Neural progenitor cell (in vitro differentiated cells): Measurements from ENCODE around the gene PHF2. TPM values are rescaled to one million over a fixed set of nuclear protein-coding genes. Genes with fewer than 3 reads are reported as not detected.

Source experiments
- DNase-seq: peaks from one replicate; pipeline ENCODE4 v3.0.0-alpha.2; 2016; ENCODE audit warnings: low spot score
- H2AFZ ChIP-seq: fragments of 200-600 bp; sonication (generic); replicated peaks from 2 replicates; pipeline ENCODE4 v1.6.1; 2016; ENCODE audit warnings: antibody characterized with exemption
- H3F3A ChIP-seq: fragments of 200-600 bp; sonication (generic); 2 replicates; pipeline ENCODE4 v1.6.1; 2016; ENCODE audit warnings: antibody characterized with exemption, low read depth
- H3K27ac ChIP-seq: fragments of 200-600 bp; sonication (generic); 2 replicates; pipeline ENCODE4 v1.5.1; 2016; ENCODE audit warnings: mild to moderate bottlenecking
- H3K27me3 ChIP-seq: fragments of 200-600 bp; sonication (generic); 2 replicates; pipeline ENCODE4 v1.6.1; 2016; ENCODE audit warnings: mild to moderate bottlenecking, moderate library complexity
- H3K36me3 ChIP-seq: fragments of 200-600 bp; sonication (generic); 2 replicates; pipeline ENCODE4 v1.5.1; 2016
- H3K4me1 ChIP-seq: fragments of 200-600 bp; sonication (generic); 2 replicates; pipeline ENCODE4 v1.6.1; 2016; ENCODE audit warnings: mixed run types
- H3K4me2 ChIP-seq: fragments of 200-600 bp; sonication (generic); 2 replicates; pipeline ENCODE4 v1.6.1; 2016
- H3K4me3 ChIP-seq: fragments of 200-600 bp; sonication (generic); 2 replicates; pipeline ENCODE4 v1.5.1; 2016
- H3K79me2 ChIP-seq: fragments of 200-600 bp; sonication (generic); 2 replicates; pipeline ENCODE4 v1.6.1; 2016; ENCODE audit warnings: low read depth
- H3K9ac ChIP-seq: fragments of 200-600 bp; sonication (generic); 2 replicates; pipeline ENCODE4 v1.6.1; 2016
- H3K9me3 ChIP-seq: fragments of 200-600 bp; sonication (generic); 2 replicates; pipeline ENCODE4 v1.5.1; 2016; ENCODE audit warnings: low read depth
- H4K20me1 ChIP-seq: fragments of 200-600 bp; sonication (generic); 2 replicates; pipeline ENCODE4 v1.6.1; 2016; ENCODE audit warnings: low read depth
- H3K27ac Mint-ChIP-seq: 3 replicates; pipeline ENCODE4 v1.8.0; 2021; ENCODE audit warnings: mixed read lengths
- H3K27me3 Mint-ChIP-seq: 2 replicates; pipeline ENCODE4 v1.8.0; 2022; ENCODE audit warnings: low read depth, mild to moderate bottlenecking, inconsistent platforms, moderate library complexity, mixed read lengths; ENCODE audit not compliant: insufficient read depth
- H3K36me3 Mint-ChIP-seq: 3 replicates; pipeline ENCODE4 v1.8.0; 2021; ENCODE audit warnings: mixed read lengths
- H3K4me1 Mint-ChIP-seq: 3 replicates; pipeline ENCODE4 v1.8.0; 2021; ENCODE audit warnings: mixed read lengths
- H3K4me3 Mint-ChIP-seq: 3 replicates; pipeline ENCODE4 v1.8.0; 2021; ENCODE audit warnings: mild to moderate bottlenecking, moderate library complexity, mixed read lengths
- H3K9me3 Mint-ChIP-seq: 3 replicates; pipeline ENCODE4 v1.8.0; 2020; ENCODE audit warnings: mixed read lengths
- EZH2 ChIP-seq: fragments of 200-600 bp; sonication (generic); IDR thresholded peaks from 2 replicates; pipeline ENCODE4 v1.6.1; 2017; ENCODE audit warnings: antibody characterized with exemption, mild to moderate bottlenecking, moderate library complexity
- EZH2phosphoT487 ChIP-seq: fragments of 200-600 bp; sonication (generic); IDR thresholded peaks from 2 replicates; pipeline ENCODE4 v1.6.1; 2017; ENCODE audit warnings: antibody characterized with exemption
- total RNA-seq: library from RNA; depleted of rRNA; stranded (reverse); fragments of >200 nt; gene quantifications from 2 replicates; pipeline ENCODE4 v1.2.3, GENCODE V29; 2015; ENCODE audit warnings: low replicate concordance
- TF ChIP-seq, protein P1 (sequence below): fragments of 200-600 bp; sonication (generic); IDR thresholded peaks from 2 replicates; pipeline ENCODE4 v1.5.1; 2017; ENCODE audit warnings: antibody characterized with exemption, mild to moderate bottlenecking

Gene PHF2
- total RNA-seq, 1 donor from 2014 or later = 17.6 TPM

GRCh38 chr9:93591301-93592007 lies 15.1 kb downstream of the PHF2 start:
- no peak overlapping the region for H3K9ac ChIP-seq
- H3K79me2 ChIP-seq = peaks cover 56% of the 10 kb centered on the region
- H3K36me3 Mint-ChIP-seq = no peaks in the 10 kb centered on the region
- no peak overlapping the region for H3K4me3 ChIP-seq
- H3K27ac ChIP-seq = no peak overlapping the region
- no peaks in the 10 kb centered on the region for H3K27me3 ChIP-seq
- H3K4me1 ChIP-seq = peaks cover 13% of the 10 kb centered on the region
- no peak overlapping the region for H3K27ac Mint-ChIP-seq
- DNase-seq = no peak
- no peak overlapping the region for H3K4me3 Mint-ChIP-seq
- peaks cover 49% of the 10 kb centered on the region for H3K4me1 Mint-ChIP-seq
- no peaks in the 10 kb centered on the region for H3K9me3 Mint-ChIP-seq
- H3F3A ChIP-seq = no peaks in the 10 kb centered on the region
- no peaks in the 10 kb centered on the region for H3K27me3 Mint-ChIP-seq
- no peak overlapping the region for H3K4me2 ChIP-seq
- TF ChIP-seq EZH2 (no peak), EZH2phosphoT487 (no peak)
- TF ChIP-seq, protein P1, sequence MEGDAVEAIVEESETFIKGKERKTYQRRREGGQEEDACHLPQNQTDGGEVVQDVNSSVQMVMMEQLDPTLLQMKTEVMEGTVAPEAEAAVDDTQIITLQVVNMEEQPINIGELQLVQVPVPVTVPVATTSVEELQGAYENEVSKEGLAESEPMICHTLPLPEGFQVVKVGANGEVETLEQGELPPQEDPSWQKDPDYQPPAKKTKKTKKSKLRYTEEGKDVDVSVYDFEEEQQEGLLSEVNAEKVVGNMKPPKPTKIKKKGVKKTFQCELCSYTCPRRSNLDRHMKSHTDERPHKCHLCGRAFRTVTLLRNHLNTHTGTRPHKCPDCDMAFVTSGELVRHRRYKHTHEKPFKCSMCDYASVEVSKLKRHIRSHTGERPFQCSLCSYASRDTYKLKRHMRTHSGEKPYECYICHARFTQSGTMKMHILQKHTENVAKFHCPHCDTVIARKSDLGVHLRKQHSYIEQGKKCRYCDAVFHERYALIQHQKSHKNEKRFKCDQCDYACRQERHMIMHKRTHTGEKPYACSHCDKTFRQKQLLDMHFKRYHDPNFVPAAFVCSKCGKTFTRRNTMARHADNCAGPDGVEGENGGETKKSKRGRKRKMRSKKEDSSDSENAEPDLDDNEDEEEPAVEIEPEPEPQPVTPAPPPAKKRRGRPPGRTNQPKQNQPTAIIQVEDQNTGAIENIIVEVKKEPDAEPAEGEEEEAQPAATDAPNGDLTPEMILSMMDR = no peak
- H4K20me1 ChIP-seq = peaks cover 77% of the 10 kb centered on the region
- H2AFZ ChIP-seq = no peak overlapping the region
- no peaks in the 10 kb centered on the region for H3K36me3 ChIP-seq
- no peaks in the 10 kb centered on the region for H3K9me3 ChIP-seq

GRCh38 chr9:93592008-93592642 lies 15.7 kb downstream of the PHF2 start:
- no peak overlapping the region for H3K4me3 Mint-ChIP-seq
- no peaks in the 10 kb centered on the region for H3K36me3 ChIP-seq
- H4K20me1 ChIP-seq = peaks cover 72% of the 10 kb centered on the region
- H3K36me3 Mint-ChIP-seq = no peaks in the 10 kb centered on the region
- H3K4me1 ChIP-seq = peaks cover 13% of the 10 kb centered on the region
- H3F3A ChIP-seq = no peaks in the 10 kb centered on the region
- TF ChIP-seq EZH2 (no peak), EZH2phosphoT487 (no peak)
- TF ChIP-seq, protein P1 = no peak
- H3K4me3 ChIP-seq = no peak overlapping the region
- peak overlapping the region; percentile 69 for H3K27ac Mint-ChIP-seq
- H3K79me2 ChIP-seq = peaks cover 52% of the 10 kb centered on the region
- no peak overlapping the region for H3K9ac ChIP-seq
- peaks cover 49% of the 10 kb centered on the region for H3K4me1 Mint-ChIP-seq
- no peak overlapping the region for H2AFZ ChIP-seq
- H3K9me3 ChIP-seq = no peaks in the 10 kb centered on the region
- H3K9me3 Mint-ChIP-seq = no peaks in the 10 kb centered on the region
- no peak overlapping the region for H3K27ac ChIP-seq
- no peak overlapping the region for H3K4me2 ChIP-seq
- no peaks in the 10 kb centered on the region for H3K27me3 ChIP-seq
- no peak for DNase-seq
- H3K27me3 Mint-ChIP-seq = no peaks in the 10 kb centered on the region

DNA sequence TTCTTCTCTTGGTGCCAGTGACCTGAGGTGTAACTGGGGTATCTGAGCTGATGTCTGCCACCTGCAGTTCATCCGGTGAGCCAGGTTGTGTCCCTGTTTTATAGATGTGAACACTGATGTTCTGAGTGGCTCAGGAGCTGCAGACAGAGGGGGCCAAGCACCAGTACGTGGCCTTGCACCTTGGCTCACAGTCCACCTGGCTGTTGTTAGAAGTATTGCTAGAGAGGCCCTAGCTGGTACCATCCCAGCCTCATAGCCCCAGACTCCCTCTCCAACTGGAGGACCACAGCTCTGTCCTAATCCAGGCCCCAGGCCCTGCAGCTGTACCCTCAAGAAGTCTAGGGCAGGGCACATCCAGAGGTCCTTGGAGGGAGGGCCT lies 16.2 kb downstream of the PHF2 start:
- Mint-ChIP-seq H3K27me3 (no peaks in the 10 kb centered on the region), H3K36me3 (no peaks in the 10 kb centered on the region), H3K4me1 (peaks cover 54% of the 10 kb centered on the region), H3K4me3 (no peak overlapping the region), H3K27ac (no peak overlapping the region), H3K9me3 (no peaks in the 10 kb centered on the region)
- Histone ChIP-seq H2AFZ (no peak overlapping the region), H3K4me1 (peaks cover 13% of the 10 kb centered on the region), H3K9me3 (no peaks in the 10 kb centered on the region), H3F3A (no peaks in the 10 kb centered on the region), H3K4me3 (no peak overlapping the region), H3K27me3 (no peaks in the 10 kb centered on the region), H4K20me1 (peaks cover 67% of the 10 kb centered on the region), H3K27ac (no peak overlapping the region), H3K9ac (no peak overlapping the region), H3K36me3 (no peaks in the 10 kb centered on the region), H3K4me2 (no peak overlapping the region), H3K79me2 (peaks cover 48% of the 10 kb centered on the region)
- no peak for TF ChIP-seq EZH2
- TF ChIP-seq EZH2phosphoT487 = no peak
- no peak for DNase-seq

GRCh38 chr9:93593144-93593658 lies 16.8 kb downstream of the PHF2 start:
- no peak overlapping the region for H3K4me2 ChIP-seq
- H3K9ac ChIP-seq = no peak overlapping the region
- no peak overlapping the region for H3K27ac ChIP-seq
- peaks cover 55% of the 10 kb centered on the region for H3K4me1 Mint-ChIP-seq
- H3K36me3 ChIP-seq = no peaks in the 10 kb centered on the region
- no peaks in the 10 kb centered on the region for H3K27me3 Mint-ChIP-seq
- DNase-seq = no peak
- H3K9me3 Mint-ChIP-seq = no peaks in the 10 kb centered on the region
- no peak overlapping the region for H3K4me3 ChIP-seq
- H2AFZ ChIP-seq = no peak overlapping the region
- H4K20me1 ChIP-seq = peaks cover 66% of the 10 kb centered on the region
- H3F3A ChIP-seq = no peaks in the 10 kb centered on the region
- H3K4me3 Mint-ChIP-seq = no peak overlapping the region
- no peaks in the 10 kb centered on the region for H3K36me3 Mint-ChIP-seq
- no peak overlapping the region for H3K27ac Mint-ChIP-seq
- H3K79me2 ChIP-seq = peaks cover 45% of the 10 kb centered on the region
- no peaks in the 10 kb centered on the region for H3K27me3 ChIP-seq
- peaks cover 13% of the 10 kb centered on the region for H3K4me1 ChIP-seq
- H3K9me3 ChIP-seq = no peaks in the 10 kb centered on the region
- TF ChIP-seq EZH2phosphoT487 = no peak
- TF ChIP-seq, protein P1 = no peak
- no peak for TF ChIP-seq EZH2
